CD4-positive, alpha-beta T cell treated with Interleukin-6 at 100 ng/mL for 8 hours (primary cell): ENCODE results near the gene SESTD1.
"Not testable (repeated sequence)": the region's sequence is repeated elsewhere in the genome, so short reads cannot be mapped to it uniquely, and the experiment has no call there.

ENCODE experiments used
- DNase-seq: peaks from one replicate; pipeline ENCODE4 v3.0.0-alpha.2; 2020; ENCODE audit warnings: mixed read lengths, low spot score

The SESTD1 gene

DNA sequence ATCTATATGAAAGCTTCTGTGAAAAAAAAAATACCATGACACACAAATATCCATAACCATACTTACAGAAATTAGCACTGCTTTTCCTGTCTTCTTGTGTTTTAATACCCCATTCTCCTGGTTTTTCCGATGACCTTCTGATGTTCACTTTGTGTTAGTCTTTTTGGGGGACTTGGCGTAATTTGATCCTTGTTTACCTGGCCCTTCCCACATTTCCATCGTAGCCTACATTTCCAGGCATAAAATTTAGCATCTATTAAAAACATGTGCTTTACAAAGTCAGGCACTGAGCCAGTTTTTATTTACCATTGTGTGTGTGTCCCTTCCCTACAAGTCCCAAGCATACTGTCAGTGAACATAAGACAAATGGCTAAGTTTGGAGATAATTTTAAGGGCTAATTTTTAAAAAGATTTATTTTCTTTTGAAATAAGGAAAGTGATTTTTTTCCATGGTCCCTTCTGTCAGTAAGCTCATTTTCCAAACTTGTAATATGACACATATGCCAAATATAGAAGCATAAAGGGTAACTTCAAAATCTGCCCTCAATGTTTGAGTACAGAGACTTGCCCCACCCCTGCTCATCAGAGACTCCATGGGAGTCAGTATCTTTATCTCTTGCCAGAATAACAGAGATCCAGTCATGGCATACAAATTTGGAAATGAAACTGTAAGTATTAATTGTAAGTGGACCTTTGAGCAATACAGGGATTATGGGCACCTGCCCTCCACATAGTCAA is 27.3 kb downstream of the SESTD1 start:
- no peak for DNase-seq

DNA sequence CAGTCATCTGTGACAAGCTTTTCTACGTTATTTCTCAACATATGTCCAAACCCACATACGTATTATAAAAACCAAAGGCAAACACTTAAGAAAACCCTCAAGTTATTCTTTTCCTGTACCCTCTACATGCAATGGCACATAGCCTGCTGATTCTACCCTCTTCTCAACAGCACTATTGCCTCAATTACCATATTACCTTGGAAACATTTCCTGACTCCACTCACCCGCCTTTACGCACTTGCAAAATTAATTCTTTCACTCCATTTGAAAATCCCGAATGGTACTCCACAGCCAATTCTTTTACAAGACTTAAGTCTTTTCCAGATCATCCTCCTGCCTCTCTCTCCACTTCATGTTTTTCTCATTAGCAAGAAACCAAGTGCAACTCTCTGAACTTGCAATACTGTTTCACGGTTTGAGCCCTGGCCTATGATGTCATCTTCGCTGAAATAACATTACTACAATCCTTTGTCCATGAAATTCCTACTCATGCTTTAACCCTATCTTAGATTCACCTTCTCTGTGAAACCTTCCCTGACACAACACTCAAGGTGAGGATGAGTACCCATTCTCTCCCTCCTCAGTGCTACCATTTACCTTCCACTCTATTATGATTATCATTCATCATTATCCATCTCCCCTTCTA is 29.0 kb downstream of the SESTD1 start:
- DNase-seq = no peak

DNA sequence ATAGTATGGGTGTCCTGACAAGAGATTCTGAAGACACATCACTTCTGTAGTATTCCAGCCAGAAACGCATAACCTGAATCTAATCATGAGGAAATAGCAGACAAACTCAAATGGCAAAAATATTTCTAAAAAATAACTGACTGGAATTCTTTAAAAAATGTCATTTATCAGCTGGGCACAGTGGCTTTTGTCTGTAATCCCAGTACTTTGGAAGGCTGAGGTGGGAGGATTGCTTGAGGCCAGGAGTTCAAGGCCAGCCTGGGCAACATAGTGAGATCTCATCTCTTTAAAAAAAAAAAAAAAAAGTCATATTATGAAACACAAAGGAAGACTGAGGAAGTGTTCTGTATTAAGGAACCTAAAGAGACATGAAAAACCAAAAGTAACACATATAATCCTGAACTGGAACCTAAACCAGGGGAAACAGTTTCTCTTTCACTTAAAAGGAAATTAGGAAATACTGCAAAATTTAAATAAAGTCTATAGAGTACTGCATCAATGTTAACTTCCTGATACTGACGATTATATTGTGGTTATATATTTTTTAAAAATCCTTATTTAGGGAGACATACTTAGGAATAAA is 29.9 kb downstream of the SESTD1 start:
- no peak for DNase-seq

DNA sequence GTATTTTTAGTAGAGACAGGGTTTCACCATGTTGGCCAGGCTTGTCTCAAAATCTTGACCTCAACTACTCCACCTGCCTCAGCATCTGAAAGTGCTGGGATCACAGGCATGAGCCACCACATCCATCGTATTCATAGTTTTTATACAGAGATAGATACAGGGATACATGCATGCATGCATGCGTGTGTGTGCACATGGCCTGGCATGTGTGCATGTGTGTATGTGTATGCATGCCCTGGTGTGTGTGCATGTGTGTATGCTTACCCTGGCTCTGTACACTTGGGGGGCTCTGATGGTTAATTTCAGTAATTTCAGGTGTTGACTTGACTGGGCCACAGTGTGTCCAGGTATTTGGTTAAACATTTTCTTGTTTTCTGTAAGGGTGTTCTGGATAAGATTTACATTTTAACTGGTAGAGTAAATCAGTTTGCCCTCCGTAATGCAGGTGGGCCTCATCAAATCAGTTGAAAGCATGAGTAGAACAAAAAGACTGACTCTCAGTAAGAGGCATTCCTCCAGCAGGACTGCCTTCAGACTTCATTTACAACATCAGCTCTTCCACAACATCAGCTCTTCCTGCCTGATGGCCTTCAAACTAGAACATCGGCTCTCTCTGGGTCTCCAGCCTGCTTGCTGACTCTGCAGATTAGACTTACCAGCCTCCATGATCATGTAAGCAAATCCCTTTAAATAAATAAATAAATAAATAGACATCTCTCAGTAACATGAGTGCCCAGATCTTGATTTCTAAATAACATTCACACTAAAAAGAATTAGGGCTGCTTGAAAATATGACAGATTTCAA is 30.8 kb downstream of the SESTD1 start:
- no peak for DNase-seq

DNA sequence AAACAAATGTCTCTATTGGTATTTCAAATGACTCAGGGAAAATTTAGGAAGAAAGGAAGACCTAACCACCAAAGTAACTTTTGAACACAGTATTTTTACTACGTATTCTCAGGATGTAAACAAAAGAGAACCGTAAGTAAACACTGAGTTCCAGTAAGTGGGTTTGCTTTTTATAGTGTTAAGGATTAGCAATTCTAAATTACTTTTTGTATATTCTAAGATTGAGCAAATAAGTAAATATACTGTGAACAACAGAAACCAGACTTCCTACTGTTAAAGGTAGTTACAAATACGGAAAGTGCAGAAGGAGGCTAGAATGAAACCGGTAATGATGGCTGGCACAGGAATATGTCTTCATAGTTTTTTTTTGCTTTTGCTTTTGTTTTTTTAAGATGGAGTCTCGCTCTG is 31.5 kb downstream of the SESTD1 start:
- DNase-seq = no peak

DNA sequence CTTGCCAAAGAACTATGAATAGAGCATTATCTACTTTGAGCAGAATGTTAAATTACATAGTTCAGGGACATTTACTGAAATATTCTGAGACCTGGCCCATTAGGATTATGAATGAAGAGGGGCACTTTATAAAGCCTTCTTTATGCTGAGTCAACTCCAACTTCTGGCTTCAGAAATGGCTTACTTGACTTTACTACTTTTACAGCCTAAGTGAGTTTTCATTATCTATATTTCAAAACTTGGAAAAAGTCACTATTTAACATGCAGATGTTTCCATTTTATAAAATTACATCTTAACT is 37.7 kb downstream of the SESTD1 start:
- DNase-seq = no peak

DNA sequence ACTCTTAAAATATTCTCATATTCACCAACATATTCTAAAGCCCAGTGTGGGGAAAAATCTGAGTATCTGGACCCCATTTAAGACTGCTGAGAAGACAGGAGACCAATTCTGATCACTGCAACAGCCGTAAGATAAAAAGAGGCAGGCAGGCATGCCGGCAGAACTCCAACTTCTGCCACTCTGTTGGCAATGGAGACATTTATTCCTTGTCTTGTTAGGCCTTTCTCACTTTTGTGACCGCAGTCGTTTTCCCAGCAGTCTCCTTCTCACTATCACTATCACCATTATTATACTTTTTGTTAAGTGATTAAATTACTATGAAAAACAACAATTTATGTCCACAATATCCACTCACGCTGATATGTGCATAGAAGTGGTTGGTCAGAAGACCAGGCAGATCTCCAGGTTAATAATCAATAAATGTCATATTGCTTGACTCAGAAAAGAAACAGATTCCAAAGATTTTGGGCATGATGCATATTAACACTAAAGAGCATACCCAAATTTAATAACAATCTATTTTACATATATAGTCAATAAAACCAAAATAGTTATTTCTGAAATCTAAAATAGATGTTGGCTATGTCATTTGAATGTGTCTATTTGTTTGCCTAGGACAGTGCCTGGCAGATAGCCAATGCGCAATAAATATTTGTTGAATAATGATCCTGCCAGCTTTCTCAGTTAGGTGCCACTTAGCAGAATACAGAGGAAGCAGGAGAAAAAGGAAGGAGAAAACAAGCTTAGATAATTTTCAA is 38.2 kb downstream of the SESTD1 start:
- no peak for DNase-seq

DNA sequence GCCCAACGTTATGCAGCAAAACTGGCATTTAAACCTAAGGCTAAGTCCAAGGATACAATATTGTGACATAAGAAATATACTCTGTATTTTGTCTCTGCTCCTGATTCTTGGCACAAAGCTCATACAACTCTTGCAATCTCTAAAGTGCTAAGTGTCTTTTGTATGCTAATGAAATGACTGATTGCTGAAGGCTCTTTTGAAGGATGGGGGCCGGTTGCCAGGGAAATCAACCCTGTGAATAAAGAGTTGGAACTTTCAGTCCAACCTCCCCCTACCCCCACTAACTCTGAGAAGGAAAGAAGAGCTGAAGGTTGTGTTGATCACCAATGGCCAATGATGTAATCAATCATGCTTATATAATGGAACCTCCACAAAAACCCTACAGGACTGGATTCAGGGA is 40.3 kb downstream of the SESTD1 start:
- no peak for DNase-seq

DNA sequence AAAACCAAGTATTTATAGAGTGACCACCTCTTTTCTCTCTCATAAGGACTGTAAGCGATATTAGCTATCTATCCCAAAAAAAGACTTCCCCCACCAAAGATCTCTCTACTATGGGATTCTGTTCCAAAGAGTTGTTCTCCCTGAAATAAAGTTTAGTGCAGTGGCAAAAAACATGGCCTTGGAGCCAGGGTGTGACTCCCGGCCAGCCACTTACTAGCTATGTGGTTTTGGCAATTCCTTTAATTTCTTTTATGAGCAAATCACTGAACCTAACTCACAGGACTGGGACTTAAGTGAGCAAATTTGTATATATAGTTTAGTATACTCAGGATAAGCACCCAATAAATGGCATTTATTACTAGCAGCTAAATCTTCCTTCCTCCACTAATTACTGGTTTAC is 42.6 kb downstream of the SESTD1 start:
- no peak for DNase-seq

DNA sequence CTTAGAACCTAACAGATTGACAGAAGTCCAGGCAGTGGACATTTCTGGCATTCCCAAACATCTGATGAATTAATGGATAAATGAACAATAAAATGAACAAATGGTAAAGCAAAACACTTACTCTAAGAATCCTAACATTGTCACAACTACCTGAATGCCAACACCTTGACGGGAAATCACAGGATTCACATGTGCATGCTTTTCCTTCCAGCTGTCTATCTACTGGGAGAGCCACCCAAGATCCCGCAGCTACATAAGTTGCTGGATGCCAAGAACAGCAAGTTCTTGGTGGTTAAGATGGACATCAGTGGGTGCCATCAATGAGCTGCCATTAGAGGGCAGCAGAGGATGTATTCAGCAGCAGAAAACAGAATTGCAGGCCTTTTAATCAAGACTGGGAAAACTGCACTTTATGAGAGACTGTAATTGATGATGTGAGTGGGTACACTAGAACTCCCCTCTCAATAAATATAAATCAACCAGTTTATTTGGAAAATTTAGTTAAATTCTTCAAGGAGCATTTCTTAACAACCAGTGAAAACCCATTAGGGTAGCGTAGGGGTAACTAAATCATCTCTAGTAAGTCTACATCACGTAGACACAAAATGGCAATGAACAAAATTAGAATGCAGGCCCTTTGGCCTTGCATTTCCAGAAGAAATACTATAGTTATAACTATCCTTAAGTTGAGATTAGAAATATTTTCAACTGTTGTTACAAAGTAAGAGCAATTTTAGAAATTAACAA is 45.6 kb downstream of the SESTD1 start:
- peak; percentile 33 for DNase-seq

DNA sequence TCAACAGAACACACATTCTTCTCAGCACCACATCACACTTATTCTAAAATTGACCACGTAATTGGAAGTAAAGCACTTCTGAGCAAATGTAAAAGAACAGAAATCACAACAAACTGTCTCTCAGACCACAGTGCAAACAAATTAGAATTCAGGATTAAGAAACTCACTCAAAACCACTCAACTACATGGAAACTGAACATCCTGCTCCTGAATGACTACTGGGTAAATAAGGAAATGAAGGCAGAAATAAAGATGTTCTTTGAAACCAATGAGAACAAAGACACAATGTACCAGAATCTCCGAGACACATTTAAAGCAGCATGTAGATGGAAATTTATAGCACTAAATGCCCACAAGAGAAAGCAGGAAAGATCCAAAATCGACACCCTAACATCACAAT is 50.0 kb downstream of the SESTD1 start:
- not testable (repeated sequence) for DNase-seq

DNA sequence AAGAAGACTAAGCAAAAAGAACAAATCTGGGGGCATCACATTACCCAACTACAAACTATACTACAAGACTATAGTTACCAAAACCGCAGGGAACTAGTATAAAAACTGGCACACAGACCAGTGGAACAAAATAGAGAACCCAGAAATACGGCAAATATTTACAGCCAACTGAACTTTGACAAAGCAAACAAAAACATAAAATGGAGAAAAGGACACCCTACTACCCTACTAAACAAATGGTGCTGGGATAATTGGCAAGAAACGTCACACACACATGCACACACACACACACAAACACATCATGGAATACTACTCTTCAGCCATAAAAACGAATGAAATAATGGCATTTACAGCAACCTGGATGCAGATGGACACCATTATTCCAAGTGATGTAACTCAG is 53.3 kb downstream of the SESTD1 start:
- DNase-seq = no peak

DNA sequence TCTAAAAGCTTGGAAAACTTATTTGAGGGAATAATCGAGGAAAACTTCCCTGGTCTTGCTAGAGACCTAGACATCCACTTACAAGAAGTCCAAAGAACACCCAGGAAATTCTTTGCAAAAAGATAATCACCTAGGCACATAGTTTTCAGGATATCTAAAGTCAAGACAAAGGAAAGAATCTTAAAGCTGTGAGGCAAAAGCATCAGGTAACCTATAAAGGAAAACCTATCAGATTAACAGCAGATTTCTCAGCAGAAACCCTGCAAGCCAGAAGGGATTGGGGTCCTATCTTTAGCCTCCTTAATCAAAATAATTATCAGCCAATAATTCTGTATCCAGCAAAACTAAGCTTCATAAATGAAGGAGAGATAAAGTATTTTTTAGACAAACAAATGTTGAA is 56.4 kb downstream of the SESTD1 start:
- not testable (repeated sequence) for DNase-seq

DNA sequence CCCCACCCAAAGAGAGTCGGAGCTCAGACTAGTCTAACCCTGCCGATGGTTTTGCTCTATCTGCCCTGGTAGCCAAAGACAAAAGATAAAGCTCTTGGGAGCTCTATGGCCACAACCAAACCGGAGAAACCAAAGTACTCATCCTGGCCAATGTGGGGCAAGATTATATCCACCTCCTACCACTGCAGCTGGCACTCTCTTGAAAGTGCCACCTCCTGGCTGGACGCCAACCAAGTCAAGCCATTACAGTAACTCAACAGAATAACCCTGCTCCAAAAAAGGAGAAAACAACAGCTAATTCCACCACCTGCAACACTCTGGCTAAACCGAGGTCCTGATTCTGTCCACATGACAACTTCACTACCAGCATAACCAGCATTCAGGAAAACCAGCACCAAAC is 57.6 kb downstream of the SESTD1 start:
- no peak for DNase-seq

DNA sequence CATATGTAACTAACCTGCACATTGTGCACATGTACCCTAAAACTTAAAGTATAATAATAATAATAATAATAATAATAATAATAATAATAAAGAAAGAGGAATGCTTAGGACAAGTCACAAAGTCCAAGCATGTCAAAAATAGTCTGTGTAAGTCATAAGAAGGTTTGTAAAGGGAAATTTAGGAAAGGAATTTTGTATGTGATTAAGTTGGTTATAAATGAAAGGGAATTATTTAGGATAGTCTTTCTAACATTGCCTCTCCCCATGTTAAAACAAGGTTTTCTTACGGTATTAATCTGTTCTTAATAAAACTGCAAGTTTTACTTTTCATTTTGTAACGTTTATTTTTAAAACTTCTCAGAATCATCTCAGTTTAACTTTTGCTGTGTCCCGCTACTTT is 62.8 kb downstream of the SESTD1 start:
- no peak for DNase-seq

DNA sequence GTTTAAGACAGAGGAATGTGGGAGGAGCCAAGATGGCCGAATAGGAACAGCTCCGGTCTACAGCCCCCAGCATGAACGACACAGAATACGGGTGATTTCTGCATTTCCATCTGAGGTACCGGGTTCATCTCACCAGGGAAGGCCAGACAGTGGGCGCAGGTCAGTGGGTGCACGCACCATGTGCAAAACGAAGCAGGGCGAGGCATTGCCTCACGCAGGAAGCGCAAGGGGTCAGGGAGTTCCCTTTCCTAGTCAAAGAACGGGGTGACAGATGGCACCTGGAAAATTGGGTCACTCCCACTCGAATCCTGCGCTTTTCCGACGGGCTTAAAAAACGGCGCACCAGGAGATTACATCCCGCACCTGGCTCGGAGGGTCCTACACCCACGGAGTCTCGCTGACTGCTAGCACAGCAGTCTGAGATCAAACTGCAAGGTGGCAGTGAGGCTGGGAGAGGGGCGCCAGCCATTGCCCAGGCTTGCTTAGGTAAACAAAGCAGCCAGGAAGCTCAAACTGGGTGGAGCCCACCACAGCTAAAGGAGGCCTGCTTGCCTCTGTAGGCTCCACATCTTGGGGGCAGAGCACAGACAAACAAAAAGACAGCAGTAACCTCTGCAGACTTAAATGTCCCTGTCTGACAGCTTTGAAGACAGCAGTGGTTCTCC is 68.6 kb downstream of the SESTD1 start:
- DNase-seq = not testable (repeated sequence)

DNA sequence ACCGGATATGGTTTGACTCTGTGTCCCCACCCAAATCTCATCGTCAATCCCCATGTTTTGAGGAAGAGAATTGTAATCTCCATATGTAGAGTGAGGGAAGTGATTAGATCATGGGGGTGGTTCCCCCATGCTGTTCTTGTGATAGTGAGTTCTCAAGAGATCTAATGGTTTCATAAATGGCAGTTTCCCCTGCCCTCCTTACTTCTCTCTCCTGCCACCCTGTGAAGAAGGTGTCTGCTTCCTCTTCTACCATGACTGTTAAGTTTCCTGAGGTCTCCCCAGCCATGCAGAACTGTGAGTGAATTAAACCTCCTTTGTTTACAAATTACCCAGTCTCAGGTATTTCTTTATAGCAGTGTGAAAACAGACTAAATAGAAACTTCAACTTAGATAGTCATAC is 69.5 kb downstream of the SESTD1 start:
- DNase-seq = no peak

DNA sequence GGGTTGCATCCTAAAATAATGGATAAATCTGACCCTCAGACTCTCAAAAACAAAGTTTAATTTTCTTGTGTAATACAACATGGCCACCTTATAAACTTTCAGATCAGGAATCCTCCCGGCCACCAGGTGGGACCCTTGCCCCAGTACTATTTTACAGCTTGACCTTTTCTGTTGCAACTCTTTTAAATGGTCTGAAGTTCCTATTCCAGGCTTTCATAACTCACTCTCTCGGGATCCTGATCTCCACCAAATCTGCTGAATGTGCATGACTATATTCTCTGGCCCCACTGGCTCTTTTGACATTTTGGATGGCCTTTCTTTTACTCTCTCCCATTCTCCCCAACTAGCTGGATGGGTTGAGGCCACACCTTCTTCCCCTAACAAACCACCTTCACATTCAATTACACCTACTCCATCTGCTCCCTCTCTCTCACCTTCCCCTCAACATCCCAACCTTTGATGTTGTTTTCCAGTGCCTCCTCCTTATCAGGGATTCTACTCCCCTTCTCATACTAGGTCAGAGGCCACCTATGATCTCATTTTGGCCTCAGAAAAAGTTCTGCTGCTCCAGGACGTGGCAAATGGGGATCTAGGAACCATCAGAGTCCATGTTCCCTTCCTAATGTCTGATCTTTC is 70.8 kb downstream of the SESTD1 start:
- DNase-seq = no peak

DNA sequence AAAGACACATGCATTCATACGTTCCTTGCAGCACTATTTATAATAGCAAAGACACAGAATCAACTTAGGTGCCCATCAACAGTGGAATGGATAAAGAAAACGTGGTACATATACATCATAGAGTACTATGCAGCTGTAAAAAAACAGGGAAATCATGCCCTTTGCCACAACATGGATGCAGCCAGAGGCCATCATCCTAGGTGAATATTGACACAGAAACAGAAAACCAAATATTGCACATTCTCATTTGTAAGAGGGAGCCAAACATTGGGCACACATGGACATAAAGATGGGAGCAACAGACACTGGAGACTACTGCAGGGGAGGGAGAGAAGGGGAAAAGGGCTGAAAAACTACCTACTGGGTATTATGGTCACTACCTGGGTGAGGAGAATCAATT is 73.5 kb downstream of the SESTD1 start:
- DNase-seq = no peak

DNA sequence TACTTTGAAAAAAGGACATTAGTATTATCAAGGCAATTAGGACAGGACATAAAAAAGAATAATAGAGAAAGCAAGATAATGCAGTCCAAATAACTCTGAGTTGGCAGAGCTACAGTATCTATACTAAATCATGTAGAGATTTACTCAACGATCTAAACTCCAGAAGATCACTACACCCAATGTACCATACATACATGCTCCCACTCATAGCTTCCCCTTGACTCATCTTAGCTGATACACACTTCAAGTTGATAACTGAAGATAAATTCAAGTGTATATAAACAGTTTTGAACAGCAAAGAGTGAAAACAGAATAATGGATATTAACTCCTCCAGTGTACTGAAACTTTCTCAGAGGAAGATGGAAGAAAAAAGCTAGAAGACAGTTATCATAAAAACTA is 78.5 kb downstream of the SESTD1 start:
- DNase-seq = no peak
